Hematopoietic multipotent progenitor cell treated with erythropoietin and hydrocortisone succinate and interleukin-3 and kit ligand, for 4 days (in vitro differentiated cells): ENCODE data around the gene RAB31.
A peak's percentile ranks its signal among the peaks of the same experiment; 100 is the strongest.

Experiments
- DNase-seq: peaks from one replicate; pipeline ENCODE4 v3.0.0-alpha.2; 2015

RAB31 gene

DNA sequence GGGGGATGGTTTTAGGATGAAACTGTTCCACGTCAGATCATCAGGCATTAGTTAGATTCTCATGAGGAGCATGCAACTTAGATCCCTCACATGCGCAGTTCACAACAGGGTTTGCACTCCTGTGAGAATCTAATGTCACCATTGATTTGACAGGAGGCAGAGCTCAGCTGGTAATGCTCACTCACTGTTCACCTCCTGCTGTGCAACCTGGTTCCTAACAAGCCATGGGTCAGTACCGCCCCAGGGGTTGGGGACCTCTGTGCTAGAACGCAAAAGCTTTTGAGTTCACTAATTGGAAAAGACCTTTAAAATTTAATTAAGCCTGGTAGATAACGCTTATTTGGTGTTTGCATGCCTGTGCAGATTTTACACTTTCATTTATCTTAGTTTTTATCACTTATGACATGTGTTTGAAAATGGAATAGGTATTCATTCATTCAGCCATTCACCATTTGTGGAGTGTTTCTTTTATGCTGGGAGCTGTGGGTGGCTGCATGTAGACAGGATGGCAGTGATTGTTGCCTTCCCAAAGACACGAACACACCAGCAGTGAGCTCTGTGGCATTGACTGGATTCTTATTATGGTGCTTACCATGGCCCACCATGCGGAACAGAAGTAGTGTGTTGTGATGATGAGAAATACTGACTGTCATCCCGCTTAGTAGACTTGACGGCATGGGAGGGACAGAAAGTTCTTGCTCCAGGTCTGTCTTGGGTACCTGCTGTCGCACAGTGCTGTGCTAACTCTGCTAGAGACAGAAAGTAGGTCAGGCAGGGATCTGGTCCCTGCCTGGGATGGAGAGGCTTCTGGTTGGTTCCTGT lies 6.4 kb downstream of the RAB31 start:
- no peak for DNase-seq

DNA sequence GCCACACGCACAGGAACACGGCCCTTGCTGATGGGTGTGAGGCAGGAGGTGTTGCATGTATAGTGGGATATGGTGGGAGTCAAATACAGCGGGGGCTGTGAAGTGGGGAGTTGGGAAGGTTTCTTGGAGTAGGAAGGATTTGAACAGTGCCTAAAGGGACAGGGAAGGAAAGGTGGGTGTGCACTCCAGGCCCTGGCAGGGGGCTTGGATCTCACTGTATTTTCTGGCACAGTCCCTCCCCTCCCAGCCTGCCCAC lies 6.9 kb downstream of the RAB31 start:
- no peak for DNase-seq

DNA sequence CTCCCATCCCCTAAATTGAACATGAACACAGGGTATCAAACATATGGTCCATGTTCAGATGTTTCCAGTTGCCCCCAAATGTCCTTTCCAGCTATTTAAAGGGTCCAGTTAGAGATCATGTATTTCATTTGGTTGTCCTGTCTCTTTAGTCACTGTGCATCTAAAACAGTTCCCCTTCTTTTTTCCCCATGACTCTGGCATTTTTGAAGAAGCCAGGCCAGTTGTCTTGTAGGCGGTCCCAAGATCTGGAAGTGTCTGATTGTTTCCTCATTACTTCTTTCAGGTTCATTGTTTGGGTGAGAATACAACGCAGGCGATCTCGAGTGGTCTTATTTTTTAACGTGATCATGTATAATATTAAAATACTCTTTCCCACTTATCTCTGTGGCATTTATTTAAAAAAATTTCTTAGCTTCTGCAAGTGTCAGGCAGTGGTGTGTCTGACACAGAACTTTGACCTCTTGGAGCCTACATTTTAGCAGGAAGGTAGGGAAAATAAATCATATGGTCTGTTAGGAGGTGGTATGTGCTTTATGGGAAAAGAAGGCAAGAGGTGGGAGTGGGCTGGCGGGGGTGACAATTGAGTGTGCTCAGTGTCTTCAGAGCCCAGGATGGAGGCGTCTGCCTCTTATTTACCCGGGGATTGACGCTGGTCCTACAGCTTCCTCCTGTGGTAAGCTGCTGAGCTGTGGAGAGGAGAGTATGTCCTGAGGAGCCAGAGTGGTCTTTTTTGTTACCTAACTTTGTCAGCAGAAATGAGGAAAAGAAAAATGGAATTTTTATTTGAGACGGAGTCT lies 8.1 kb downstream of the RAB31 start:
- no peak for DNase-seq

DNA sequence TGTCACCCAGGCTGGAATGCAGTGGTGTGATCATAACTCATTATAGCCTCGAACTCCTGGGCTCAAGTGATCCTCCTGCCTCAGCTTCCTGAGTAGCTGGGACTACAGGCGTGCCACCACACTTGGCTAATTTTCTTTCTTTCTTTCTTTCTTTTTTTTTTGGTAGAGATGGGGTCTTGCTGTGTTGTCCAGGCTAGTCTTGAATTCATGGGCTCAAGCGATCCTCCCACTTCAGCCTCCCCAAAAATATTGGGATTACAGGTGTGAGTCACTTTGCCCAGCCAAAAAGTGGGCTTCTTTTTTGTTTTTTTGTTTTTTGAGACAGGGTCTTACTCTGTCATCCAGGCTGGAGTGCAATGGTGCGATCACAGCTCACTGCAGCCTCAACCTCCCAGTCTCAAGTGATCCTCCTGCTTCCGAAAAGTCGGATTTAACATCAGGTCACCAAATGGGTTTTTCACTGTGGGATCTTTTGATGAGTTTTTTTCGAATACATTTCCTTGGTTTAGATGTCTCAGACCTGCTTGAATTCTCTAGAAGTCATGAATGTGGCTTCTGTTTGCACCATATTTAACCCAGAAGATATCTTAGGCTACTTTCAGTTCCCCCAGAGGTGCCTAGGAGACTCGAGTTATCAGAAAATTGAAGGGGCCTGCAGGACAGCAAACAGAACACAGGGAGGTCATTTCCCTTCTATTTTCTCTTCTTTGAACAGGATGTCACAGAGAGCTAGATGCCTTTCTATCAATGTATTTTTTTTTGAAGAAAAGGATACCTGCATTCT lies 8.9 kb downstream of the RAB31 start:
- no peak for DNase-seq

DNA sequence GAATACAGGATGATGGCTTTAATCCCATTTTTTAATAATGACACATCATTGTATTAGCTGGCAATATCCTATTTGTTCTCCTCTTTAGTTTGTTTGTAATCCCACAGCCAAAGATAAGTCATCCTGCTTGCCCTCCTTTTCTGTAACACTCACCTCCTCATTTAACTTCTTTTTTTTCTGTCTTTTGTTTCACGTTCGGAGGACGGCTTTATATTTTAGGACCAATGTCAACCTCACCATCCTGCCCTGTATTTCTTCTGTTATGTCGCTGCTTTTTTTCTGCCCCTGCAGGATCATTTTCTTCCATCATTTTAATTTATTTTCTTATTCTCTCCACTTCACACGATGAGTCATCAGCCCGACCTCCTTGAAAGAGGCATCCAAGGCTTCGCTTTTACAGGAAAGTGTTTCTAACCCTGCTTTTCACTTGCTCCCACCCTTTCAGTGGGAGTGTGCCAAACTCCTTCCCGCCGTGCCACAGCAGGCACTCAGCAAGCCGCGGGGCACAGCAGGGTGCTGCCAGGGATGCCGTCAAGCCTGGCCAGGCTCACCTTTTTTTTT lies 11.4 kb downstream of the RAB31 start:
- DNase-seq, result no peak

DNA sequence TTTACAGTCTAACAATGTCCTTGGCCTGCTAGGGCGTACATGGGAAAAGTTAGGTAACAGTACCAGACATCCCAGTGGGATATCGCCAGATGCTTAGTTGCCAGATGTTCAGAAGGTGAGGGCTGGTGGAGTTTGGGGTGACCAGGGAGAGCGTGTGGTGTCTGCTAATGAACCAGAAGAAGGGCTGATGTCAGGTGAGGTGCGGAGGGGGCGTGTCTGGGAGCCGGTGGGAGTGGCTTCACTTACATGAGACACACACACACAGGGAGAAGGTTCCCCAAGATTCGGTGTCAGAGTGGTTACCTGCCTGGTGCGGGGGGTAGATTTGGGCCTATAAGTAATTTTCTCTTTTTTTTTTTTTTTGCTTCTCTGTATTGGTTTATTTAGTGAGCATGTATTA lies 12.2 kb downstream of the RAB31 start:
- no peak for DNase-seq

DNA sequence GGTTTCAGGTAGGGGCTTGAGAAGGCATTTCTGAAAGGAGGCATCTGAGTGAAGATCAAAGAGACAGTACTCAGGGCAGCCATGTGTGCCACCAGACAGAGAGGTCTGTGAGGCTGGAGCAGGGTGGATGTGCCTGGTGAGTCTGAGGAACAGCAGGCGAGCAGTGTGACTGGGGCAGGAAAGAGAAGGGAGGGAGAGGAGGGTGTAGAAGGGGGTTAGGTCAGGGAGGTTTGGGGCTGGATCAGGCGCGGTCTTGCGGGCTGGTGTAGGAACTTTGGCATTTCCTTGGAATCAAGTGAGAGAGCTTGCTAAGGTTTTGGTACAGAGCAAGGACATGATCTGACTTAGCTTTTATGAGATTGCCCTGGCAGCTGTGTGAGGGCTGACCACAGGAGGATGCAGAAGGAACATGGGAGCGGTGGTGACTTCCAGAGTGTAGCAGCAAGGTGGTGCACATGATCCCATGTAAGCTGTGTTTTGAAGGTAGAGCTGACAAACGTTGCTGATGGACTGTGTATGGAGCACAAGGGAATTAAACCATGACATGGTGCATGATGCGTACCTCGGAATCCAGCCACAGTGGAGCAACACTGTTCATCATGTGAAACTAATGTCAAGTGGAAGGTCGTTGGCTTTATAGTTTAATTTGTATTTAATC lies 13.9 kb downstream of the RAB31 start:
- no peak for DNase-seq

DNA sequence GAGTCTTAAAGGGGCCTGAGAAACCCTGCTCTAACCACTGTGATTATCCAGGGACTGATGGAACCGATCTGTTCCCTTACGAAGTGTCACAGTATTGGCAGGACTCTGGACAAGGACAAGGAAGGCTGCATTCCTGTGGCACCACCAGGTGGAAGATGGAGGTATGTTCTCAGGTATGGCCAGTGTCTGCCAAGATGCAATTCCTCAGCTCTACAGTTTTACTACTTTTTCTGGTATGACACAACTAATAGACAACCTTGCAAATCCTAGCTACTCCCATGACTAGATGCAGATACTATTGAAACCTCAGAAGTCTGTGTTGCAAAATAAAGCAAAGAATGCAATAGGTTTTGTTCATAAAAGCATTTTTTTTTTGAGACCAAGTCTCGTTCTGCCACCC lies 14.6 kb downstream of the RAB31 start:
- DNase-seq, result no peak

DNA sequence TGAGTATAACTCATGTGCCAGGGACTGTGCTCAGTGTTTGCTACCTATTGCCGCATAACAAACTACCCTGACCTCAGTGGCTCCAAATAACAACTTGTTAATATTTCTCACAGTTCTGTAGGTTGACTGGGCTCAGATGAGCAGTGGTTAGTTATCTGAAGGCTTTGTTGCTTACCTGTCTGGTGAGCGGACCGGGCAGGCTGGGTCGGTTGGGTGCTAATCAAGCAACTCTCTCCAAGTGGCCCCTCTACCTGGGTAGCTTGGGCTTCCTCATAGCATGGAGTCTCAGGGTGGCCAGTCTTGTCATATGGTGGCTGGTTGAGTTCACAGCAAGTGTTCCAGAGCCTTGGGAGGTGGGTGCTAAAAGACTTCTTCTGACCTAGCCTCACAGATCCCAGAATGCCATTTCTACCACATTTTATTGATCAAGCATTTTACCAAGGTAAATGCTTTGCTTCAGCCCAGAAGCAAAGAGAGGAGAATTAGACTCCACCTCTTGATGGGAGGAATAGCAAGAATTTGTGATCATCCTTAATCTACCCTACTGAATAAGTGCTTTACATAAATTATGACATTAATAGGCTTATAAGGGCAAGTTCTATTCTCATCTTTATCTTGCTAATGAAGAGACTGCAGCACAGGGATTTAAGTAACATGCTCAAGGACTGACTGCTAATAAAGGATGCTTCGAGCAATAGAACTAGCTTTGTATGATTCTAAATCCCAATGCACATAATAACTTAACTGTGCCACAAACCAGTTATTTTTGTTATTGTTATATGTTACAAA lies 16.9 kb downstream of the RAB31 start:
- no peak for DNase-seq

DNA sequence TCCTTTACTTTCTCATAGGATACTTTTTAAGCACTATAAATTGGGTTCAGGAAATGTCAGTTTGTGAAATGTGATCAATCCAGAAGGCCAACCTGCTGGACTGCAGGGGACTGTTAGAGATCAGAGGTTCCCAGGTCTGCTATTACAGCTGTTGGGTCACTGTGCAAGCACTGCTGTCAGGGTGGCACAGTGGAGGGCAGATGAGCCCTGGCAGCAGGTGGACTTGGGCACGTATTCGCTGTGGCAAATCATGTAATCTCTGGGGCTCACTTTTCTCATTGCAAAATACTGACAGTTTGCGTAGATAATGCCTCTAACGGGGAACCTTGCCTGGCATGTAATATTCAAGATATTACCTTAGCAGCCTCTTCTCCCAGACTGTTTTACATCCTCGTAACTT lies 18.1 kb downstream of the RAB31 start:
- DNase-seq, result no peak

DNA sequence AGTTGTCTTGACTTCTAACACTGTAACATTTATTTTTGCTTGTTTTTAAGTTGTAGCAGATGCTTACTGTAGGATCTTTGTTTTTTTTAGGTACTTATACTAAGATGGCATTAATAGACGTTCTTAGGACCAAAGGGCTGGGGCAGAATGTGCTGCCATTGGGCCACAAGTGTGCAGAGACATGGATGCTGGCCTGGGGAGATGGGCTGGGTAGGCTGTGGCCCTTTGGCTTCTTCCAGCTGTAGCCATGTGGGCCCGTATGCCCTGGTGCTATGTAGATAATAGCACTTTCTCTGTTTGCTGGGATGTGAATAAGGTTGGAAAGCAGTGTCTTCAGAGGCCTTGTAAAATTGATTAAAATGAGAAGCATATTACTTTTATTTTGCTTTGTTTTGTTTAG lies 18.8 kb downstream of the RAB31 start:
- no peak for DNase-seq

DNA sequence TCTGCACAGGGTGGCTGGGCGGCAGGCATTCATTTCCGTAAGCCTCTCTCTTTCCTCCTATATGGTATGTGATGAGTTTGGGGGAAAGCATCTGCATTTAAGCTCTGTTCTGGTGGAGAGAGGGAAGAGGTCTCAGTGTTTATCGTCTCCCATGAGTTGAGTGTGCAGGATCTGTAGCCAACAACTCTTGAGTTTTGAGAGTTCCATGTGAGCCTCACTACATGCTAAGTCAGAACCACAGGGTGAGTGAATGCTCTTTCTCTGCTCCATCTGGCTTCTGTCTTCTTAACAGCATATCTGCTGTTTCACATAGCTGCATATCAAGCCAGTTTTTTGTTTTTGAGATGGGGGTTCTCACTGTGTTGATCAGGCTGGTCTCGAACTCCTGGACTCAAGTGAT lies 22.7 kb downstream of the RAB31 start:
- DNase-seq, result no peak

DNA sequence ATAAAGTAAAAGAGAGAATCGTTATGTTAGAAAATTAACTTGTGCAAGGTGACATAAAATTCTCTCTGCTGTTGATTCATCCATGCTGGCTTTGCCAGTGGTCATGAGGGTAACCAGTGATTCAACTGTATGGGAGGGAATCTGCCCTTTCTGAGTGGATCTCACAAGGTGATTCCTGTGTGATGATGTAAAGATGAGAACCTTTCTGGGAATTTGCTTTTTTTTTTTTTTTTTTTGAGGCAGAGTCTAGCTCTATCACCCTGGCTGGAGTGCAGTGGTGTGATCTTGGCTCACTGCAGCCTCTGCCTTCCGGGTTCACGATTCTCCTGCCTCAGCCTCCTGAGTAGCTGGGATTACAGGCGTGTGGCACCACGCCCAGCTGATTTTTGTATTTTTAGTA lies 23.3 kb downstream of the RAB31 start:
- DNase-seq, result no peak

DNA sequence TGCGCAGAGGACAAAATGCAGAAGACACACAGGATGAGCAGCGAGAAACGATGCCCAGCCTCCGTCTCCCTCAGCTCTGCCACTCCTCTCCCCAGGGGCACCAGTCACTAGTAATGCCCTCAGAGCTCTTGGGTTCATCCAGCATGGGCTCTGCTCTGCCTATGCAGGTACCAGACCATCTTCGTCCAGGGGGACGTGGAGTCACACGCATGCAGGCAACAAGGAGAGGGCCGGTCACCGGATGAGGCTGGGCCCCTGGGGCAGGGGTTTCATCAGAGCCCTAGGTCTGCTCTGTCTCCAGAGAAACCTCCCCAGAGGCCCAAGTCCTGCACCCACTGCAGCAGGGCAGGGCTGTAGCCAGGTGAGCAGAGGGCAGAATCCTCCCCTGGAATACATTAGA lies 23.9 kb downstream of the RAB31 start:
- DNase-seq, result no peak

DNA sequence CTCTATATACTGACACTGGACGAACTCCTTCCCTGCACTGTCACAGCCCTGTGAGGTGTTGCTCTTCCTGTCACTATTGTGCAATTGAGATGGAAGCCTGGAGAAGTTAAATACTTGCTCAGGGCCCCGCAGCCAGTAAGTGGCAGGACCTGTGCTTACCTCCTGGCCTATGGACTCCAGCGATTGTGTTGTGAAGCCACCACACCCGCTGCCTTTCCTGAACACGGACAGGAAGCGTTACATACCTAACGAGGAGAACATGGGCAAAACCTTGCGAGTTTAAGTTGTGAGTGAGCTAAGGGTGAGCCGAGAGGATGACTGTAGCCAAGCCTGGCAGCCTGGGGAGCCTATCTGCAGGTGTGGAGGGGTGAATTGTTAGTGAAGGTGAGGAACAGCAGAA lies 26.1 kb downstream of the RAB31 start:
- peak; percentile 20 for DNase-seq

DNA sequence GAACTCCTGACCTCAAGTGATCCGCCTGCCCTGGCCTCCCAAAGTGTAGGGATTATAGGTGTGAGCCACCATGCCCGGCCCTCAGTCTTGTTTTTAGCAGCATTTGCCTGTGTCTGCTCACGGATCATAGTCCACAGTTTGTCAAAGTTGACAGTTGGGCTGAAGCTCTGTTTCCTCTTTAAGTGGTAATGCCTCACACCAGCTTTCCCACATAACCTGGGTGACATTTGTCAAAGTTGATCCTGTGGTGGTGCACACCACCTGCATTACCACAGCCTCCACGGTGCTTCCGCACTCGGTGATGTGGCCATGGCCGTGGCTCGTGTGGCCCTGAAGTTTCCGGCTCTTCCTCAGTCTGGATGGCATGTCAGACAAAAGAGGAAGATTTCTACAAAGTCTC lies 27.1 kb downstream of the RAB31 start:
- peak; percentile 78 for DNase-seq

DNA sequence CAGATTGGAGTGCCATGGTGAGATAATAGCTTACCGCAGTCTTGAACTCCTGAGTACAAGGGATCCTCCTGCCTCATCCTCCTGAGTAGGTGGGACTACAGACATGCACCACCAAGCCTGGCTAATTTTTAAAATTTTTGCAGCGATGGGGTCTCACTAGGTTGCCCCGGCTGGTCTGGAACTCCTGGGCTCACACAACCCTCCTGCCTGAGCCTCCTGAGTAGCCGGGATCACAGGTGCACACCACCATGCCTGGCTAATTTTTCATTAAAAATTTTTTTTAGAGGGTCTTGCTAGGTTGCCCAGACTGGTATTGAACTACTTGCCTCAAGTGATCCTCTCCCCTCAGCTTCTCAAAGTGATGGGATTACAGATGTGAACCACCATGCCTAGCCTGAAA lies 27.8 kb downstream of the RAB31 start:
- no peak for DNase-seq

DNA sequence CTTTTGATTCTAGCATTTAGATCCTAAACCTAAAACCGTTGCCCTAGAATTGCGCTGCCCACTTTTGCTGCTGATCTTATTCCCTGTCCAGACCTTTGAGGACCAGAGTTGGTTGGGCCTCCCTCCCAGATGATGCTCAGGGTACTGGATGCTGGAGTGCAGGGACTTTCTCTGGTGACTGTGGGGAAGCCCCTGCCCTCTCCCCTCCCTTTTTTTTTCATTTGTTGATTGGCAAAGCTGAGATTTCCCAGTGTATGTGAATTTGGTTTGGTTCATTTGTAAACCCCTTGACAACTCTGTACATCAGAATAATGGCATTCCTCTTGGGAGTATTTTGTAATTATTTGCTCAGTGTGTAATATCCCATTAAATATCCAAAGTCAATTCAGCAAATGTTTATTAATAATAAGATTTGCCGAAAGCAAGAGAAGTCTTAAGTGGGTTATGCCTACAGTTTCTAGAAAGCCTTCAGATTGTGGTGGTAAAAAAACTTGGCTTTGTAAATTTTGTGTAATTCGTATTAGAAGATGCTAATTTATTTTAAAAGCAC lies 28.3 kb downstream of the RAB31 start:
- no peak for DNase-seq

DNA sequence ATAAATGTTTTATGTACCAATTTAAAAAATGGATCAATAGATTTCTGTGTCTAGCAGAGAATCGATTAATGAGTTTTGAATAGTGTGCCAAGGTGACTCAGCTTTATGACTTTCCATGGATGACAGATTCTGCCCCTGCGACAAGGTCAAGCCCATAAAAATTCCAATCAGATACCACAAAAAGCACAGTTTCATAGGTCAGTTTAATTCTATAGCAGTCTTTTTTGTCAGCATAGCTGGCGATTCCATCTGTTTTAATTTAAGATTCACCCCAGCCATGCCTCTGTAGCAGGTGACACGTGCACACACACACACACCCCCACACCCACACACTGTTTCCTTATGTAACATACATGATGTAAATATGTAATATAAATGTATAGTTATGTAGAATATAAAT lies 28.9 kb downstream of the RAB31 start:
- no peak for DNase-seq

DNA sequence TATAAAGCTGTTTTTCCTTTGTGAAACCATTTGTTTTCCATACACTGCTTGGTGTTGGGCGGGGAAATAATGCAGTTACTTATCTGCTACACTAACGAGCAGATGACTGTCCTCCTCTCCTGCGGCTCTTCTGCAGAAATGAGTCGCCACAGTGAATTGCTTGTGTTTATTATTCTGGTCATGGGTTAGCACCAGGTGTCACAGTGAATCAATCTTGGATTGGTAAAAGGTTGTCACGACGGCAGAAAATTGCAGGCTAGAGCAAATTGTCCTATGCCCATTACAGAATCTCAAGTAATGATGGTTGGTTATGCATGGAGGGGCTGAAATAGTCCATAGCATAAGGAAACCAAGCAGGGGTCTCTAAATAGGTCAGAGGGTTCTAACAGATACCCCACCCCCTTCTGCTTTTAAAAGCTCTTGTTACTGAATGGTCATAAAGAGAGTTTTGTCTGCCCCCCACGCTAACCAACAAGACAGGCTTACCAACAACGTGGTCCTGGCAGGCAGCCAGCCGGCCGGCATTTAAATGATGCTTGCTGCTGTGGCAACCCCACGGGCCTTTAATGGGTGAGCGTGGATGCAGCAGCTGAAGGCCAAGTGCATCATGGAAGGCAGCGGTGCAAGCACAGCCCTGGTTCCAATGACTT lies 29.5 kb downstream of the RAB31 start:
- DNase-seq, result peak; percentile 36

DNA sequence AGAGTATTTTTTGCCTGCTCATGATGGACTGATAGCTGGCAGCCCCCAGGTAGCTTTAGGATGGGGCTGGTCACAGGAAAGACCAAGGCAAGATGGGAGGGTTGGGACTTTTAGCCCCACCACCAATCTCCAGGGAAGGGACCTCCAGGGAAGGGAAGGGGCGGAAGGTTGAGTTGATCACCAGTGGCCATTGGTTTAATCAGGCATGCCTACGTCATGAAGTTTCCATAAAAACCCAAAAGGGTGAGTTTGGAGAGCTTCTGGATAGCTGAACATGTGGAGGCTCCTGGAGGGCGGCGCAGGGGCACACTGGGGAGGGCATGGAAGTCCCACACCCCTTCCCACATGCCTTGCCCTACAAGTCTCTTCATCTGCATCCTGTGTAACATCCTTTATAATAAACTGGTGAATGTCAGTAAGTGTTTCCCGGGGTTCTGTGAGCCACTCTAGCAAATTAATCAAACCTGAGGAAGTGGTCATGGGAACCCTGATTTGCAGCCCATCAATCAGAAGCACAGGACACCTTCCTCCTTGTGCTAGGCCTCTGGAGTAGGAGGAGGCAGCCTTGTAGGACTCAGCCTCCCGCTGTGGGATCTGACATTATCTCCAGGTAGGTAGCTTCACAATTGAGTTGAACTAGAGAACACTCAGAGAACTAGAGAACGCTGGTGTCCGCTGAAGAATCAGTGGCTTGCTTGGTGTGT lies 30.3 kb downstream of the RAB31 start:
- DNase-seq, result no peak
